HEK293 (cell line): ENCODE results near the gene CCDC30.

Experiments
- GLI2 ChIP-seq: fragments of 450-650 bp; formaldehyde crosslinking; IDR thresholded peaks from 2 replicates; pipeline ENCODE4; 2017; ENCODE audit warnings: missing biosample characterization, missing genetic modification characterization, low read depth, borderline replicate concordance
- KLF10 ChIP-seq: fragments of 450-650 bp; IDR thresholded peaks from 2 replicates; pipeline ENCODE4 v1.5.1; 2018; ENCODE audit warnings: missing biosample characterization, mild to moderate bottlenecking, missing genetic modification characterization
- KLF16 ChIP-seq: fragments of 450-650 bp; formaldehyde crosslinking; IDR thresholded peaks from 2 replicates; pipeline ENCODE4 v1.5.1; 2017; ENCODE audit warnings: missing biosample characterization, missing genetic modification characterization
- KLF7 ChIP-seq: fragments of 450-650 bp; formaldehyde crosslinking; IDR thresholded peaks from 2 replicates; pipeline ENCODE4 v1.5.1; 2016; ENCODE audit warnings: missing biosample characterization, missing genetic modification characterization, borderline replicate concordance
- KLF9 ChIP-seq: fragments of 450-650 bp; formaldehyde crosslinking; IDR thresholded peaks from 2 replicates; pipeline ENCODE4 v1.5.1; 2016; ENCODE audit warnings: missing biosample characterization, missing genetic modification characterization, low read depth
- MYNN ChIP-seq: fragments of 450-650 bp; formaldehyde crosslinking; IDR thresholded peaks from 2 replicates; pipeline ENCODE4 v1.5.1; 2016; ENCODE audit warnings: missing biosample characterization, missing genetic modification characterization, borderline replicate concordance
- SCRT2 ChIP-seq: fragments of 450-650 bp; formaldehyde crosslinking; IDR thresholded peaks from 2 replicates; pipeline ENCODE4 v1.5.1; 2016; ENCODE audit warnings: missing biosample characterization, missing genetic modification characterization
- SP2 ChIP-seq: fragments of 450-650 bp; formaldehyde crosslinking; IDR thresholded peaks from 2 replicates; pipeline ENCODE4 v1.5.1; 2016; ENCODE audit warnings: missing biosample characterization, missing genetic modification characterization
- SP7 ChIP-seq: fragments of 450-650 bp; formaldehyde crosslinking; IDR thresholded peaks from 2 replicates; pipeline ENCODE4 v1.5.1; 2016; ENCODE audit warnings: missing biosample characterization, missing genetic modification characterization
- TCF7L2 ChIP-seq: IDR thresholded peaks from 2 replicates; pipeline ENCODE4 v1.6.1; 2011; ENCODE audit warnings: low read depth, mild to moderate bottlenecking, inconsistent platforms, low read length, moderate library complexity, borderline replicate concordance
- ZBTB17 ChIP-seq: fragments of 450-650 bp; formaldehyde crosslinking; IDR thresholded peaks from 2 replicates; pipeline ENCODE4 v1.5.1; 2016; ENCODE audit warnings: missing biosample characterization, missing genetic modification characterization
- ZBTB20 ChIP-seq: fragments of 450-650 bp; formaldehyde crosslinking; IDR thresholded peaks from 2 replicates; pipeline ENCODE4 v1.5.1; 2016; ENCODE audit warnings: missing biosample characterization, missing genetic modification characterization
- ZBTB48 ChIP-seq: fragments of 450-650 bp; formaldehyde crosslinking; IDR thresholded peaks from 2 replicates; pipeline ENCODE4 v1.5.1; 2016; ENCODE audit warnings: missing biosample characterization, missing genetic modification characterization
- ZFHX2 ChIP-seq: fragments of 450-650 bp; formaldehyde crosslinking; conservative IDR thresholded peaks from 2 replicates; pipeline ENCODE4 v1.5.1; 2016; ENCODE audit warnings: missing biosample characterization, missing genetic modification characterization
- ZFP37 ChIP-seq: fragments of 450-650 bp; formaldehyde crosslinking; IDR thresholded peaks from 2 replicates; pipeline ENCODE4 v1.5.1; 2016; ENCODE audit warnings: missing biosample characterization, missing genetic modification characterization
- ZIC2 ChIP-seq: fragments of 450-650 bp; formaldehyde crosslinking; IDR thresholded peaks from 2 replicates; pipeline ENCODE4 v1.5.1; 2016; ENCODE audit warnings: missing biosample characterization, missing genetic modification characterization
- ZNF19 ChIP-seq: fragments of 450-650 bp; formaldehyde crosslinking; IDR thresholded peaks from 2 replicates; pipeline ENCODE4; 2016; ENCODE audit warnings: missing biosample characterization, missing genetic modification characterization, low read depth
- ZNF202 ChIP-seq: fragments of 450-650 bp; formaldehyde crosslinking; IDR thresholded peaks from 2 replicates; pipeline ENCODE4 v1.5.1; 2016; ENCODE audit warnings: missing biosample characterization, missing genetic modification characterization, borderline replicate concordance
- ZNF214 ChIP-seq: fragments of 450-650 bp; formaldehyde crosslinking; IDR thresholded peaks from 2 replicates; pipeline ENCODE4 v1.5.1; 2017; ENCODE audit warnings: missing biosample characterization, mild to moderate bottlenecking, missing genetic modification characterization, borderline replicate concordance
- ZNF366 ChIP-seq: fragments of 450-650 bp; formaldehyde crosslinking; conservative IDR thresholded peaks from 2 replicates; pipeline ENCODE4 v1.5.1; 2016; ENCODE audit warnings: missing biosample characterization, missing genetic modification characterization
- ZNF473 ChIP-seq: fragments of 450-650 bp; formaldehyde crosslinking; IDR thresholded peaks from 2 replicates; pipeline ENCODE4 v1.5.1; 2017; ENCODE audit warnings: missing biosample characterization, missing genetic modification characterization
- ZNF510 ChIP-seq: fragments of 450-650 bp; formaldehyde crosslinking; IDR thresholded peaks from 2 replicates; pipeline ENCODE4 v1.5.1; 2018; ENCODE audit warnings: mild to moderate bottlenecking, missing genetic modification characterization, missing biosample characterization; ENCODE audit not compliant: insufficient replicate concordance
- ZNF558 ChIP-seq: fragments of 450-650 bp; formaldehyde crosslinking; IDR thresholded peaks from 2 replicates; pipeline ENCODE4 v1.5.1; 2016; ENCODE audit warnings: missing biosample characterization, missing genetic modification characterization
- ZNF561 ChIP-seq: fragments of 450-650 bp; IDR thresholded peaks from 2 replicates; pipeline ENCODE4 v1.5.1; 2018; ENCODE audit warnings: missing biosample characterization, missing genetic modification characterization, borderline replicate concordance
- ZNF610 ChIP-seq: fragments of 450-650 bp; formaldehyde crosslinking; IDR thresholded peaks from 2 replicates; pipeline ENCODE4 v1.5.1; 2016; ENCODE audit warnings: missing biosample characterization, missing genetic modification characterization, borderline replicate concordance
- ZNF660 ChIP-seq: fragments of 450-650 bp; IDR thresholded peaks from 2 replicates; pipeline ENCODE4 v1.5.1; 2018; ENCODE audit warnings: missing biosample characterization, mild to moderate bottlenecking, missing genetic modification characterization
- ZXDB ChIP-seq: fragments of 450-650 bp; formaldehyde crosslinking; IDR thresholded peaks from 2 replicates; pipeline ENCODE4 v1.5.1; 2016; ENCODE audit warnings: missing biosample characterization, missing genetic modification characterization
- TF ChIP-seq, protein P1 (sequence below): fragments of 450-650 bp; formaldehyde crosslinking; conservative IDR thresholded peaks from 2 replicates; pipeline ENCODE4 v1.5.1; 2016; ENCODE audit warnings: low read depth, missing biosample characterization, missing genetic modification characterization
- TF ChIP-seq, protein P2 (sequence below): fragments of 450-650 bp; formaldehyde crosslinking; optimal IDR thresholded peaks from 2 replicates; pipeline ENCODE3; 2016; ENCODE audit warnings: missing biosample characterization, mild to moderate bottlenecking, missing genetic modification characterization
- TF ChIP-seq, protein P3 (sequence below): fragments of 450-650 bp; formaldehyde crosslinking; conservative IDR thresholded peaks from 2 replicates; pipeline ENCODE4 v1.5.1; 2016; ENCODE audit warnings: low read depth, missing biosample characterization, missing genetic modification characterization

Gene CCDC30

DNA sequence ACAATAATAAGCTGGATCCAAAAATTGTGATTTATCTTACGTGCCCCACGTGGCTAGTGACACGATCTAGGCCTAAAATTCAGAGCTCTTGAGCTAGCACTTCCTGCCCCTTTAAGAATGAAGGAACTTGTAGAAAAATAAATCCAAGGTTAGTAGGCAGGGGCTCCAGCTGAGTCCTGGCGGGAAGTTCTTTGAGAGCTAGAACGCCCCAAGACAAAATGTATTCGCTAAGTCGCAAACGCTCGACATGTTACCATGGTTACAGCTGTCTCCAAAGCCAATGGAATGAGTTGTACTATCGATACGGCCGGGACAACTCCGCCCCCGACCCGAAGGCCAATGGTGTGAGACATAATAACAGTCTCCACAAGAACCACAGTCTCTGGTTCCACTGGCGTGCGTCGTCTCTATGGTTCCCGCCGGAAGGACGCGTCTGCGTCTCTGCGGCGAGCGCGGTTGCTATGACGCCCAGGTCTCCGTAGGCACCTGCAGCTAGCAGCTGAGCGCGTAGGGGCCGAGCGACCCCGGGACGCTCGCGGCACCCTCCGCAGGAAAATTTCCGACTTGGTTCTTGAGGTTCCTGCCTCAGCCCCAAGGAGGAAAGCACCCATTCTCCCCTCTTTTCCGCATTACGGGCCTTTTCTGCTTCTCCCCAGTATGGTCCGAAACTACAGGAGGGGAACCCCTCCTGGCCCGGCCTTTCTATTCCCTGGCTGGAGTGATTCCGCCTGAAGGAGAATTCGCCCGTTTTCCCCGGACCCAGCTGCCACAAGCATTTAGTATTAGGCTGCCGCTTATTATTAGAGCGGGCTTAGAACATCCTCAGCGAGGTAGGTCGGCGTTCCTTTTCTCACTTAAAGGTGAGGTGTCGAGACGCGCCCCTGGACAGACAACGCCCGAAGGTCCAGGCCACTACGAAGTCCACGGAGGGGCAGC, at the start of gene CCDC30 (continued):
- TF ChIP-seq, protein P1, sequence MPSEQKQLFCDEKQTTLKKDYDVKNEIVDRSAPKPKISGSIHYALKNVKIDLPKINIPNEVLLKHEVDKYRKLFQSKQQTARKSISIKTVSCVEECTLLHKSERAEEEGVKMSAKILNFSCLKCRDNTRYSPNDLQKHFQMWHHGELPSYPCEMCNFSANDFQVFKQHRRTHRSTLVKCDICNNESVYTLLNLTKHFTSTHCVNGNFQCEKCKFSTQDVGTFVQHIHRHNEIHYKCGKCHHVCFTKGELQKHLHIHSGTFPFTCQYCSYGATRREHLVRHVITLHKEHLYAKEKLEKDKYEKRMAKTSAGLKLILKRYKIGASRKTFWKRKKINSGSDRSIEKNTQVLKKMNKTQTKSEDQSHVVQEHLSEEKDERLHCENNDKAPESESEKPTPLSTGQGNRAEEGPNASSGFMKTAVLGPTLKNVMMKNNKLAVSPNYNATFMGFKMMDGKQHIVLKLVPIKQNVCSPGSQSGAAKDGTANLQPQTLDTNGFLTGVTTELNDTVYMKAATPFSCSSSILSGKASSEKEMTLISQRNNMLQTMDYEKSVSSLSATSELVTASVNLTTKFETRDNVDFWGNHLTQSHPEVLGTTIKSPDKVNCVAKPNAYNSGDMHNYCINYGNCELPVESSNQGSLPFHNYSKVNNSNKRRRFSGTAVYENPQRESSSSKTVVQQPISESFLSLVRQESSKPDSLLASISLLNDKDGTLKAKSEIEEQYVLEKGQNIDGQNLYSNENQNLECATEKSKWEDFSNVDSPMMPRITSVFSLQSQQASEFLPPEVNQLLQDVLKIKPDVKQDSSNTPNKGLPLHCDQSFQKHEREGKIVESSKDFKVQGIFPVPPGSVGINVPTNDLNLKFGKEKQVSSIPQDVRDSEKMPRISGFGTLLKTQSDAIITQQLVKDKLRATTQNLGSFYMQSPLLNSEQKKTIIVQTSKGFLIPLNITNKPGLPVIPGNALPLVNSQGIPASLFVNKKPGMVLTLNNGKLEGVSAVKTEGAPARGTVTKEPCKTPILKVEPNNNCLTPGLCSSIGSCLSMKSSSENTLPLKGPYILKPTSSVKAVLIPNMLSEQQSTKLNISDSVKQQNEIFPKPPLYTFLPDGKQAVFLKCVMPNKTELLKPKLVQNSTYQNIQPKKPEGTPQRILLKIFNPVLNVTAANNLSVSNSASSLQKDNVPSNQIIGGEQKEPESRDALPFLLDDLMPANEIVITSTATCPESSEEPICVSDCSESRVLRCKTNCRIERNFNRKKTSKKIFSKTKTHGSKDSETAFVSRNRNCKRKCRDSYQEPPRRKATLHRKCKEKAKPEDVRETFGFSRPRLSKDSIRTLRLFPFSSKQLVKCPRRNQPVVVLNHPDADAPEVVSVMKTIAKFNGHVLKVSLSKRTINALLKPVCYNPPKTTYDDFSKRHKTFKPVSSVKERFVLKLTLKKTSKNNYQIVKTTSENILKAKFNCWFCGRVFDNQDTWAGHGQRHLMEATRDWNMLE (tag by site-specific recombination): peak; percentile 32; the same call in 1 of the 2 replicates
- peak; percentile 67; the same call in 1 of the 2 replicates for TF ChIP-seq ZNF561
- peak; percentile 89 for TF ChIP-seq MYNN
- TF ChIP-seq ZBTB17 (tag by site-specific recombination): peak; percentile 50; the same call in 1 of the 2 replicates
- TF ChIP-seq SP2 (tag by site-specific recombination): peak; percentile 94
- TF ChIP-seq SP7 (tag by site-specific recombination): peak; percentile 36
- no peak for TF ChIP-seq KLF16 (tag by site-specific recombination)
- TF ChIP-seq ZNF510: peak; percentile 94
- TF ChIP-seq ZNF610: no peak
- peak; percentile 47; the same call in 1 of the 2 replicates for TF ChIP-seq ZBTB20 (tag by site-specific recombination)
- peak; percentile 24; the same call in 1 of the 2 replicates for TF ChIP-seq KLF10 (tag by site-specific recombination)
- no peak for TF ChIP-seq ZFHX2
- peak; percentile 77; the same call in 1 of the 2 replicates for TF ChIP-seq SCRT2 (tag by site-specific recombination)
- TF ChIP-seq ZNF214 (tag by site-specific recombination): no peak
- no peak for TF ChIP-seq GLI2 (tag by site-specific recombination)
- peak; percentile 3; the same call in 1 of the 2 replicates for TF ChIP-seq ZNF366 (tag by site-specific recombination)
- TF ChIP-seq, protein P2, sequence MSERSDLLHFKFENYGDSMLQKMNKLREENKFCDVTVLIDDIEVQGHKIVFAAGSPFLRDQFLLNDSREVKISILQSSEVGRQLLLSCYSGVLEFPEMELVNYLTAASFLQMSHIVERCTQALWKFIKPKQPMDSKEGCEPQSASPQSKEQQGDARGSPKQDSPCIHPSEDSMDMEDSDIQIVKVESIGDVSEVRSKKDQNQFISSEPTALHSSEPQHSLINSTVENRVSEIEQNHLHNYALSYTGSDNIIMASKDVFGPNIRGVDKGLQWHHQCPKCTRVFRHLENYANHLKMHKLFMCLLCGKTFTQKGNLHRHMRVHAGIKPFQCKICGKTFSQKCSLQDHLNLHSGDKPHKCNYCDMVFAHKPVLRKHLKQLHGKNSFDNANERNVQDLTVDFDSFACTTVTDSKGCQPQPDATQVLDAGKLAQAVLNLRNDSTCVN (tag by site-specific recombination): peak; percentile 49
- TF ChIP-seq ZIC2 (tag by site-specific recombination): peak; percentile 55; the same call in 1 of the 2 replicates
- TF ChIP-seq ZNF202: no peak
- peak; percentile 54; the same call in 1 of the 2 replicates for TF ChIP-seq ZNF660
- TF ChIP-seq TCF7L2: no peak
- no peak for TF ChIP-seq ZNF19 (tag by site-specific recombination)
- TF ChIP-seq, protein P3, sequence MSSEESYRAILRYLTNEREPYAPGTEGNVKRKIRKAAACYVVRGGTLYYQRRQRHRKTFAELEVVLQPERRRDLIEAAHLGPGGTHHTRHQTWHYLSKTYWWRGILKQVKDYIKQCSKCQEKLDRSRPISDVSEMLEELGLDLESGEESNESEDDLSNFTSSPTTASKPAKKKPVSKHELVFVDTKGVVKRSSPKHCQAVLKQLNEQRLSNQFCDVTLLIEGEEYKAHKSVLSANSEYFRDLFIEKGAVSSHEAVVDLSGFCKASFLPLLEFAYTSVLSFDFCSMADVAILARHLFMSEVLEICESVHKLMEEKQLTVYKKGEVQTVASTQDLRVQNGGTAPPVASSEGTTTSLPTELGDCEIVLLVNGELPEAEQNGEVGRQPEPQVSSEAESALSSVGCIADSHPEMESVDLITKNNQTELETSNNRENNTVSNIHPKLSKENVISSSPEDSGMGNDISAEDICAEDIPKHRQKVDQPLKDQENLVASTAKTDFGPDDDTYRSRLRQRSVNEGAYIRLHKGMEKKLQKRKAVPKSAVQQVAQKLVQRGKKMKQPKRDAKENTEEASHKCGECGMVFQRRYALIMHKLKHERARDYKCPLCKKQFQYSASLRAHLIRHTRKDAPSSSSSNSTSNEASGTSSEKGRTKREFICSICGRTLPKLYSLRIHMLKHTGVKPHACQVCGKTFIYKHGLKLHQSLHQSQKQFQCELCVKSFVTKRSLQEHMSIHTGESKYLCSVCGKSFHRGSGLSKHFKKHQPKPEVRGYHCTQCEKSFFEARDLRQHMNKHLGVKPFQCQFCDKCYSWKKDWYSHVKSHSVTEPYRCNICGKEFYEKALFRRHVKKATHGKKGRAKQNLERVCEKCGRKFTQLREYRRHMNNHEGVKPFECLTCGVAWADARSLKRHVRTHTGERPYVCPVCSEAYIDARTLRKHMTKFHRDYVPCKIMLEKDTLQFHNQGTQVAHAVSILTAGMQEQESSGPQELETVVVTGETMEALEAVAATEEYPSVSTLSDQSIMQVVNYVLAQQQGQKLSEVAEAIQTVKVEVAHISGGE: peak; percentile 69
- TF ChIP-seq ZNF558 (tag by site-specific recombination): peak; percentile 39; the same call in 1 of the 2 replicates
- TF ChIP-seq ZBTB48: peak; percentile 65; the same call in 1 of the 2 replicates
- peak; percentile 97 for TF ChIP-seq ZXDB
- TF ChIP-seq ZNF473 (tag by site-specific recombination): no peak
- no peak for TF ChIP-seq KLF7 (tag by site-specific recombination)
- 0 out of 2 replicates have a peak, but pooled peaks have one; percentile 27 for TF ChIP-seq ZFP37 (tag by site-specific recombination)
- TF ChIP-seq KLF9: no peak
